Measurements from ENCODE around the gene IL17RE. TPM values are rescaled to one million over a fixed set of nuclear protein-coding genes. Genes with fewer than 3 reads are reported as not detected.

Gene IL17RE
- total and polyA plus RNA-seq, 9 of the 15 experiments (the other 6 are each of a cell fraction or from before 2014, with no cell fraction given): 0.32 to 1.9 (median 0.51) TPM; not detected in 4

- TF ChIP-seq ZNF592 (IDR thresholded peaks at IDR 0.05) (no peak), ZNF696 (CRISPR knock-in tag; conservative IDR thresholded peaks at IDR 0.05) (no peak), CCAR2 (IDR thresholded peaks at IDR 0.05; ENCODE audit: low read depth, low read length) (no peak), E2F8 (IDR thresholded peaks at IDR 0.05; ENCODE audit: low read depth, partially characterized antibody) (peak; percentile 25), ZNF511 (CRISPR knock-in tag; IDR thresholded peaks at IDR 0.05) (no peak), ZBTB26 (CRISPR knock-in tag; IDR thresholded peaks at IDR 0.05) (0 out of 2 replicates have a peak, but pooled peaks have one; percentile 81), GABPB2 (CRISPR knock-in tag; conservative IDR thresholded peaks at IDR 0.05) (no peak), ARID2 (IDR thresholded peaks at IDR 0.05) (peak; percentile 44; the same call in 1 of the 2 replicates), HNRNPLL (IDR thresholded peaks at IDR 0.05; ENCODE audit: low read depth, low read length, poor library complexity, severe bottlenecking) (no peak), ZNF184 (CRISPR knock-in tag; IDR thresholded peaks at IDR 0.05) (no peak), NCOR1 (IDR thresholded peaks at IDR 0.05) (no peak), E2F6 (IDR thresholded peaks at IDR 0.05; ENCODE audit: borderline replicate concordance in 1 of 2, extremely low read depth in 1 of 2, insufficient read depth in 1 of 2, insufficient read length in 1 of 2, low read depth in 1 of 2, low read length in 1 of 2, poor library complexity in 1 of 2, severe bottlenecking in 1 of 2) (no peak), TFAP4 (CRISPR knock-in tag; IDR thresholded peaks at IDR 0.05; ENCODE audit: borderline replicate concordance) (no peak), FOXK1 (CRISPR knock-in tag; IDR thresholded peaks at IDR 0.05; ENCODE audit: borderline replicate concordance) (no peak), CBFB (CRISPR knock-in tag; IDR thresholded peaks at IDR 0.05) (no peak)
Measured at GRCh38 chr3:9899289-9899791, 3.3 kb upstream of the IL17RE start (continued).

Measured in K562 (cell line).